GM12865 (cell line): Measurements from ENCODE around the gene PLAC1.

ENCODE experiments used
- DNase-seq: peaks from one replicate; pipeline ENCODE4 v3.0.0; 2010; ENCODE audit warnings: low read depth
- H3K4me3 ChIP-seq: 2 replicates; pipeline ENCODE4 v1.5.1; 2011; ENCODE audit warnings: mild to moderate bottlenecking, low read depth, low read length, control low read depth
- TF ChIP-seq, protein P1 (sequence below): IDR thresholded peaks from 2 replicates; pipeline ENCODE4 v1.5.1; 2011; ENCODE audit warnings: low read length, control low read depth, low read depth, inconsistent platforms; ENCODE audit not compliant: insufficient read depth; ENCODE audit errors: missing control alignments

PLAC1 gene

GRCh38 chrX:134683351-134684005 is 25.2 kb upstream of the PLAC1 start:
- no peak overlapping the region for H3K4me3 ChIP-seq
- DNase-seq: no peak
- TF ChIP-seq, protein P1, sequence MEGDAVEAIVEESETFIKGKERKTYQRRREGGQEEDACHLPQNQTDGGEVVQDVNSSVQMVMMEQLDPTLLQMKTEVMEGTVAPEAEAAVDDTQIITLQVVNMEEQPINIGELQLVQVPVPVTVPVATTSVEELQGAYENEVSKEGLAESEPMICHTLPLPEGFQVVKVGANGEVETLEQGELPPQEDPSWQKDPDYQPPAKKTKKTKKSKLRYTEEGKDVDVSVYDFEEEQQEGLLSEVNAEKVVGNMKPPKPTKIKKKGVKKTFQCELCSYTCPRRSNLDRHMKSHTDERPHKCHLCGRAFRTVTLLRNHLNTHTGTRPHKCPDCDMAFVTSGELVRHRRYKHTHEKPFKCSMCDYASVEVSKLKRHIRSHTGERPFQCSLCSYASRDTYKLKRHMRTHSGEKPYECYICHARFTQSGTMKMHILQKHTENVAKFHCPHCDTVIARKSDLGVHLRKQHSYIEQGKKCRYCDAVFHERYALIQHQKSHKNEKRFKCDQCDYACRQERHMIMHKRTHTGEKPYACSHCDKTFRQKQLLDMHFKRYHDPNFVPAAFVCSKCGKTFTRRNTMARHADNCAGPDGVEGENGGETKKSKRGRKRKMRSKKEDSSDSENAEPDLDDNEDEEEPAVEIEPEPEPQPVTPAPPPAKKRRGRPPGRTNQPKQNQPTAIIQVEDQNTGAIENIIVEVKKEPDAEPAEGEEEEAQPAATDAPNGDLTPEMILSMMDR: no peak

DNA sequence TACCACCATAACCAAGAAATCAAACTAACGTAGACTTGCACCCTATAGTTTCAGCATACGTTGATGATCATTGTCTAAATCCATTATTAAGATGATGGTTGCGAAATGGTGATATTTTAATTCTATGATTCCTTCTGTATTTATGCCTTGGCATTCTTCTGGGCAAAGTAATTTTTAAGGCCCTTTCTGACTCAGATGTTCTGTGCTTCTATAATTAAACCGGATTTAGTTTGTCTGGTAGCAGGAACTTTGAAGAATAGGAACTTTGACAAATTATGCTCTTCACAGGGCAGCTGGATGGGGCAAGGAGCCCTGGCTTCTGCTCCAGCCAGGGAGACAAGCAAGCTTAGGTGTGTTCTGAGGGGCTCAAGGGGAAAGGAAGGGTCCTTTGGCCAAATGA is 23.8 kb upstream of the PLAC1 start:
- no peak overlapping the region for H3K4me3 ChIP-seq
- DNase-seq: no peak
- TF ChIP-seq, protein P1: no peak

GRCh38 chrX:134679644-134680043 is 21.4 kb upstream of the PLAC1 start:
- TF ChIP-seq, protein P1: no peak
- DNase-seq: peak; percentile 27
- no peak overlapping the region for H3K4me3 ChIP-seq

- TF ChIP-seq, protein P1: no peak
- no peak for DNase-seq
- no peak overlapping the region for H3K4me3 ChIP-seq
Observed at GRCh38 chrX:134679221-134679620, 20.9 kb upstream of the PLAC1 start.

- DNase-seq: no peak
- H3K4me3 ChIP-seq: no peak overlapping the region
- TF ChIP-seq, protein P1: no peak
Observed at GRCh38 chrX:134677332-134677731, 19.1 kb upstream of the PLAC1 start.

DNA sequence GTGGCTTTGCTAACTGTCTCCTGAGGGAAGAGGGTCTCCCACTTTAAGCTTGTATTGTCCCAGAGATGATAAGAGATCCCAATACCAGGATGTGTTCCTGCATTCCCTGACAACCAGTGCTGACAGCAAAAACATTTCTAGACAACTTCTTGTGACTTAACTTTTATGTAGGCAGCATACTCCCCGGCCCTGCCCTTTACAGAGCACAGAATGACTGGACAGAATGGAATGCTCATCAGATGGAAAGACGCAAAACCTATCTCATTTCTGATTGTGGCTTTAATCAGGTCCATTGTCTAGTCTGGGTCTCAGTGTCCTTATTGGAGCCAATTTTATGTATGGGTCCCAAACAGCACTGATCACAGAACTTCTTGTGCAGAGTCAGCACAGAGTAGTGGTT is 18.2 kb upstream of the PLAC1 start:
- no peak overlapping the region for H3K4me3 ChIP-seq
- no peak for DNase-seq
- TF ChIP-seq, protein P1: no peak

GRCh38 chrX:134673123-134673522 is 14.9 kb upstream of the PLAC1 start:
- no peak overlapping the region for H3K4me3 ChIP-seq
- TF ChIP-seq, protein P1: no peak
- DNase-seq: no peak
